Activated CD4-positive, alpha-beta memory T cell treated with anti-CD3 and anti-CD28 coated beads, Interleukin-2, amount 10 ng/mL, durations not matched to agents 7 days and 5 days (primary cell): Measurements from ENCODE around the gene KRTAP4-1. TPM values are rescaled to one million over a fixed set of nuclear protein-coding genes. Genes with fewer than 3 reads are reported as not detected.

Experiments used
- total RNA-seq, 2 experiments: library from RNA; stranded (reverse); gene quantifications; one replicate each; pipeline ENCODE4 v1.2.3, GENCODE V29; 2021

Gene KRTAP4-1
- total RNA-seq, 2 experiments from 2014 or later, result not detected

Other genes with a start within 250 kb of the KRTAP4-1 start
- not detected for gene KRT23, start 247.3 kb downstream of the KRTAP4-1 start, total RNA-seq
- gene KRT39, start 218.0 kb downstream of the KRTAP4-1 start, total RNA-seq, result not detected
- gene KRT40, start 200.6 kb downstream of the KRTAP4-1 start, total RNA-seq, result not detected
- gene KRTAP3-3, start 190.7 kb downstream of the KRTAP4-1 start, total RNA-seq, result not detected
- not detected for gene KRTAP3-2, start 185.0 kb downstream of the KRTAP4-1 start, total RNA-seq
- gene KRTAP3-1, start 175.8 kb downstream of the KRTAP4-1 start, total RNA-seq, result not detected
- gene KRTAP1-5, start 157.7 kb downstream of the KRTAP4-1 start, total RNA-seq, result not detected
- gene KRTAP1-4, start 154.7 kb downstream of the KRTAP4-1 start, total RNA-seq, result not detected
- gene KRTAP1-3, start 150.0 kb downstream of the KRTAP4-1 start, total RNA-seq, result not detected
- not detected for gene KRTAP1-1, start 143.5 kb downstream of the KRTAP4-1 start, total RNA-seq
- not detected for gene KRTAP2-1, start 137.6 kb downstream of the KRTAP4-1 start, total RNA-seq
- gene KRTAP2-2, start 129.7 kb downstream of the KRTAP4-1 start, total RNA-seq, result not detected
- not detected for gene KRTAP2-3, start 124.8 kb downstream of the KRTAP4-1 start, total RNA-seq
- not detected for gene KRTAP2-4, start 119.0 kb downstream of the KRTAP4-1 start, total RNA-seq
- not detected for gene KRTAP4-7, start 100.8 kb downstream of the KRTAP4-1 start, total RNA-seq
- gene KRTAP4-8, start 86.8 kb downstream of the KRTAP4-1 start, total RNA-seq, result not detected
- not detected for gene KRTAP4-16, start 82.7 kb downstream of the KRTAP4-1 start, total RNA-seq
- gene KRTAP4-9, start 79.5 kb downstream of the KRTAP4-1 start, total RNA-seq, result not detected
- not detected for gene KRTAP4-11, start 66.5 kb downstream of the KRTAP4-1 start, total RNA-seq
- gene KRTAP4-12, start 60.7 kb downstream of the KRTAP4-1 start, total RNA-seq, result not detected
- not detected for gene KRTAP4-6, start 44.4 kb downstream of the KRTAP4-1 start, total RNA-seq
- gene KRTAP4-5, start 35.1 kb downstream of the KRTAP4-1 start, total RNA-seq, result not detected
- not detected for gene KRTAP4-4, start 24.2 kb downstream of the KRTAP4-1 start, total RNA-seq
- not detected for gene KRTAP4-3, start 16.7 kb downstream of the KRTAP4-1 start, total RNA-seq
- gene KRTAP4-2, start 6.7 kb downstream of the KRTAP4-1 start, total RNA-seq, result not detected
- gene KRTAP9-1, start 5.0 kb upstream of the KRTAP4-1 start, total RNA-seq, result not detected
- gene KRTAP9-2, start 41.7 kb upstream of the KRTAP4-1 start, total RNA-seq, result not detected
- gene KRTAP9-3, start 47.5 kb upstream of the KRTAP4-1 start, total RNA-seq, result not detected
- not detected for gene KRTAP9-8, start 53.1 kb upstream of the KRTAP4-1 start, total RNA-seq
- gene KRTAP9-4, start 64.8 kb upstream of the KRTAP4-1 start, total RNA-seq, result not detected
- gene KRTAP9-9, start 70.5 kb upstream of the KRTAP4-1 start, total RNA-seq, result not detected
- gene KRTAP9-6, start 80.5 kb upstream of the KRTAP4-1 start, total RNA-seq, result not detected
- not detected for gene KRTAP9-7, start 90.8 kb upstream of the KRTAP4-1 start, total RNA-seq
- not detected for gene KRTAP29-1, start 117.9 kb upstream of the KRTAP4-1 start, total RNA-seq
- gene KRTAP16-1, start 124.4 kb upstream of the KRTAP4-1 start, total RNA-seq, result under 1 TPM in 1 of 2 experiments, not detected in 1; 0.13 TPM
- not detected for gene KRTAP17-1, start 130.8 kb upstream of the KRTAP4-1 start, total RNA-seq
- gene KRT33A, start 165.9 kb upstream of the KRTAP4-1 start, total RNA-seq, result not detected
- not detected for gene KRT33B, start 184.9 kb upstream of the KRTAP4-1 start, total RNA-seq
- gene KRT34, start 197.4 kb upstream of the KRTAP4-1 start, total RNA-seq, result not detected
- gene KRT31, start 212.7 kb upstream of the KRTAP4-1 start, total RNA-seq, result not detected
- gene KRT37, start 239.7 kb upstream of the KRTAP4-1 start, total RNA-seq, result not detected